ENCODE results near the gene NTM. TPM values are rescaled to one million over a fixed set of nuclear protein-coding genes. Genes with fewer than 3 reads are reported as not detected.
A peak's percentile ranks its signal among the peaks of the same experiment; 100 is the strongest.

Gene NTM
- total and polyA plus RNA-seq, 12 donors, result 0.43 to 3.0 (median 1.3) TPM

- intact Hi-C loops (cut with DNase I), result no loop called here
- WGBS, 2 donors, result 86 to 91% methylated on average over 8 of the region's 8 CpGs
- Histone ChIP-seq H3K4me1 (peaks cover 0 to 18% (median 0%) of the 10 kb centered on the region in 9 donors), H3K9me3 (no peaks in the 10 kb centered on the region), H3K36me3 (no peaks in the 10 kb centered on the region), H3K27me3 (peaks cover 0 to 11% (median 0%) of the 10 kb centered on the region in 7 donors), H3K4me3 (no peak overlapping the region), H3K27ac (no peak overlapping the region)
- no peak for ATAC-seq
- no peak for TF ChIP-seq CTCF (IDR thresholded peaks at IDR 0.05)
- DNase-seq, result no peak
Observed at GRCh38 chr11:131893103-131893890, 522.9 kb downstream of the NTM start.

GRCh38 chr11:131893988-131894387 lies 523.6 kb downstream of the NTM start:
- Histone ChIP-seq H3K27me3 (peaks cover 0 to 11% (median 0%) of the 10 kb centered on the region in 7 donors), H3K4me3 (no peak overlapping the region), H3K27ac (no peak overlapping the region), H3K36me3 (no peaks in the 10 kb centered on the region), H3K9me3 (no peaks in the 10 kb centered on the region), H3K4me1 (peaks cover 0 to 17% (median 0%) of the 10 kb centered on the region in 9 donors)
- DNase-seq (no peak), ATAC-seq (no peak)
- no peak for TF ChIP-seq CTCF (IDR thresholded peaks at IDR 0.05)
- WGBS, 2 donors, result 87 to 93% methylated on average over 5 of the region's 5 CpGs
- intact Hi-C loops (cut with DNase I), result no loop called here

- intact Hi-C loops (cut with DNase I), result no loop called here
- no peaks in the 10 kb centered on the region for H3K36me3 ChIP-seq
- no peak for TF ChIP-seq CTCF (IDR thresholded peaks at IDR 0.05)
- no peak overlapping the region for H3K4me3 ChIP-seq
- peaks cover 0 to 11% (median 0%) of the 10 kb centered on the region in 7 donors for H3K27me3 ChIP-seq
- 54 to 56% methylated on average over 10 of the region's 10 CpGs for WGBS, 2 donors
- no peak overlapping the region for H3K27ac ChIP-seq
- no peak for DNase-seq
- ATAC-seq, result no peak
- peaks cover 0 to 9% (median 0%) of the 10 kb centered on the region in 9 donors for H3K4me1 ChIP-seq
- no peaks in the 10 kb centered on the region for H3K9me3 ChIP-seq
Observed at GRCh38 chr11:131894615-131895544, 524.5 kb downstream of the NTM start.

- Histone ChIP-seq H3K4me3 (no peak overlapping the region), H3K27ac (peak overlapping the region in 1 of 10 donors; percentile 13), H3K27me3 (peaks cover 0 to 11% (median 0%) of the 10 kb centered on the region in 7 donors), H3K4me1 (peaks cover 0 to 8% (median 0%) of the 10 kb centered on the region in 9 donors), H3K36me3 (no peaks in the 10 kb centered on the region), H3K9me3 (no peaks in the 10 kb centered on the region)
- intact Hi-C loops (cut with DNase I), result no loop called here
- 40 to 44% methylated on average over 2 of the region's 2 CpGs for WGBS, 2 donors
- ATAC-seq (no peak), DNase-seq (no peak)
- no peak for TF ChIP-seq CTCF (IDR thresholded peaks at IDR 0.05)
Observed at GRCh38 chr11:131895865-131896264, 525.5 kb downstream of the NTM start.
